GM21737 (cell line): ENCODE data around the gene GRAMD2A.

Experiments used
- ATAC-seq: cut with Tn5 transposase; IDR thresholded peaks from one replicate; pipeline ENCODE4 v1.9.1; 2021; ENCODE audit warnings: mild to moderate bottlenecking, moderate library complexity; ENCODE audit not compliant: unreplicated experiment

GRAMD2A gene

GRCh38 chr15:72169236-72169920 is 28.2 kb downstream of the GRAMD2A start:
- no peak for ATAC-seq

- ATAC-seq: no peak
Observed at GRCh38 chr15:72168808-72169190, 28.8 kb downstream of the GRAMD2A start.

- ATAC-seq: no peak
Observed at GRCh38 chr15:72168131-72168807, 29.3 kb downstream of the GRAMD2A start.

GRCh38 chr15:72167445-72167844 is 30.1 kb downstream of the GRAMD2A start:
- ATAC-seq: no peak

- no peak for ATAC-seq
Observed at GRCh38 chr15:72166716-72167417, 30.7 kb downstream of the GRAMD2A start.

GRCh38 chr15:72163719-72164118 is 33.9 kb downstream of the GRAMD2A start:
- ATAC-seq: no peak

GRCh38 chr15:72162569-72162968 is 35.0 kb downstream of the GRAMD2A start:
- ATAC-seq: no peak

GRCh38 chr15:72161361-72162132 is 36.0 kb downstream of the GRAMD2A start:
- ATAC-seq: no peak

GRCh38 chr15:72160696-72161245 is 36.8 kb downstream of the GRAMD2A start:
- no peak for ATAC-seq

GRCh38 chr15:72156928-72157327 is 40.7 kb downstream of the GRAMD2A start:
- no peak for ATAC-seq

- no peak for ATAC-seq
Observed at GRCh38 chr15:72155635-72156616, 41.7 kb downstream of the GRAMD2A start.

GRCh38 chr15:72155003-72155621 is 42.5 kb downstream of the GRAMD2A start:
- no peak for ATAC-seq

GRCh38 chr15:72154316-72154715 is 43.3 kb downstream of the GRAMD2A start:
- no peak for ATAC-seq

GRCh38 chr15:72153269-72154000 is 44.2 kb downstream of the GRAMD2A start:
- no peak for ATAC-seq

- ATAC-seq: no peak
Observed at GRCh38 chr15:72147418-72147817, 50.2 kb downstream of the GRAMD2A start.

- ATAC-seq: no peak
Observed at GRCh38 chr15:72146934-72147333, 50.7 kb downstream of the GRAMD2A start.

- ATAC-seq: no peak
Observed at GRCh38 chr15:72146221-72146620, 51.4 kb downstream of the GRAMD2A start.

GRCh38 chr15:72141171-72142084 is 56.2 kb downstream of the GRAMD2A start:
- peak; percentile 99 for ATAC-seq
